ENCODE data around the gene TGFB3.

DNA sequence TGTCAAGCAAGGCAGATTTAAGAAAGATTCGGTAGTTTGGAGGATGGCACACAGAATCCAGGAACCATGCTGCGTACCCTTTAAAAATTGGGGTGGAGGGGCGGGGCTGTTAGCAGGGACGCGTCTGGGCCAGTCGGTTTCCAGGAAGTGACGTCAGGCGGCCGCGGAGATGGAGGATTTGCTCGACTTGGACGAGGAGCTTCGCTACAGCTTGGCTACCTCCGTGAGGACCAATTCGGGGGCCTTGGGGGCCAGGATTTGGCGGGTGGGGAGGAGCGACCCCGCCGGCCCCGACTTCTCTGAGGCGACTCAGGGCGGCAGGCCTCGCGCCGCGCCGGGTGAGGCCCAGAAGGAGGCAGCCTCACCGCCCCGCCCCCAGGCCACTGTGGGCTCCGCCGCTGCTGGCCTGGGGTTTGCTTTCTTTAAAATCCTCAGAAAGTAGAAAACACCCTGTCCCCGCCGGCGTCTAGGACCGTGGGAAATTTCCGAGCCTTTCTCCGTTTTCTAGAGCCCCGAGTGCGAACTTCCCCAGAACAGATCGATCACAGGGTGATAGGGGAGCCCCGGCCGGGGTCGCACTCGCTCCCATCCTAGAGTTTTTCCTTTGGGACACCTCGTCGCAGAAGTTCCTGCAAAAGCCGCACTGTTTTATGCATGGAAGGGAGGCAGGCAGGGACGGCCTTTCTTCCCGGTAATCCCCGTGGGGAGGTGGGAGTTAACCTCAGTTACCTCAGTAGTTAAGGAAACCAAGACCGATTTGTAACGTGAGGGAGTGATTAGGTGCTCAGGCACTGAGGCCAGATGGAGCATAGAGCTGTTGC lies 4.0 kb upstream of the TGFB3 start, which contains the start of gene IFT43:
- TF ChIP-seq, protein P1, sequence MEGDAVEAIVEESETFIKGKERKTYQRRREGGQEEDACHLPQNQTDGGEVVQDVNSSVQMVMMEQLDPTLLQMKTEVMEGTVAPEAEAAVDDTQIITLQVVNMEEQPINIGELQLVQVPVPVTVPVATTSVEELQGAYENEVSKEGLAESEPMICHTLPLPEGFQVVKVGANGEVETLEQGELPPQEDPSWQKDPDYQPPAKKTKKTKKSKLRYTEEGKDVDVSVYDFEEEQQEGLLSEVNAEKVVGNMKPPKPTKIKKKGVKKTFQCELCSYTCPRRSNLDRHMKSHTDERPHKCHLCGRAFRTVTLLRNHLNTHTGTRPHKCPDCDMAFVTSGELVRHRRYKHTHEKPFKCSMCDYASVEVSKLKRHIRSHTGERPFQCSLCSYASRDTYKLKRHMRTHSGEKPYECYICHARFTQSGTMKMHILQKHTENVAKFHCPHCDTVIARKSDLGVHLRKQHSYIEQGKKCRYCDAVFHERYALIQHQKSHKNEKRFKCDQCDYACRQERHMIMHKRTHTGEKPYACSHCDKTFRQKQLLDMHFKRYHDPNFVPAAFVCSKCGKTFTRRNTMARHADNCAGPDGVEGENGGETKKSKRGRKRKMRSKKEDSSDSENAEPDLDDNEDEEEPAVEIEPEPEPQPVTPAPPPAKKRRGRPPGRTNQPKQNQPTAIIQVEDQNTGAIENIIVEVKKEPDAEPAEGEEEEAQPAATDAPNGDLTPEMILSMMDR (IDR thresholded peaks at IDR 0.05) = no peak
- no peak for TF ChIP-seq POLR2A (IDR thresholded peaks at IDR 0.05)

All from adrenal gland (tissue), 5 donors.